K562 (cell line): Measurements from ENCODE around the gene LNPEP. TPM values are rescaled to one million over a fixed set of nuclear protein-coding genes. Genes with fewer than 3 reads are reported as not detected.
A peak's percentile ranks its signal among the peaks of the same experiment; 100 is the strongest.

Source experiments
- CREB5 ChIP-seq: fragments of 250-450 bp; sonication (Bioruptor Pico); IDR thresholded peaks from 2 replicates; pipeline ENCODE4 v1.5.0; 2020; ENCODE audit warnings: mild to moderate bottlenecking
- CSDE1 ChIP-seq, 2 experiments: fragments of 450-650 bp; IDR thresholded peaks; 2 replicates each; pipeline ENCODE4 v1.6.1; 2016; ENCODE audit warnings: mild to moderate bottlenecking in 1 of 2
- E2F1 ChIP-seq: sonication (generic); formaldehyde crosslinking; IDR thresholded peaks from 2 replicates; pipeline ENCODE4 v1.8.1; 2023; ENCODE audit warnings: mild to moderate bottlenecking, missing genetic modification reagents, moderate library complexity
- E2F4 ChIP-seq: sonication (generic); formaldehyde crosslinking; IDR thresholded peaks from 2 replicates; pipeline ENCODE4 v1.8.0; 2022; ENCODE audit warnings: mild to moderate bottlenecking, low read depth, missing genetic modification reagents
- EP300 ChIP-seq: IDR thresholded peaks from 2 replicates; pipeline ENCODE4 v1.6.1; 2012; ENCODE audit warnings: low read length, improper control_type of control experiment
- HCFC1 ChIP-seq: IDR thresholded peaks from 2 replicates; pipeline ENCODE4 v1.6.1; 2012; ENCODE audit warnings: low read depth, low read length, improper control_type of control experiment
- KLF6 ChIP-seq: fragments of 250-450 bp; sonication (Bioruptor Pico); IDR thresholded peaks from 2 replicates; pipeline ENCODE4 v1.4.0; 2020; ENCODE audit warnings: mild to moderate bottlenecking, moderate library complexity, borderline replicate concordance
- LCOR ChIP-seq: sonication (generic); formaldehyde crosslinking; IDR thresholded peaks from 2 replicates; pipeline ENCODE4 v1.8.0; 2022; ENCODE audit warnings: mild to moderate bottlenecking, missing genetic modification reagents
- MCM3 ChIP-seq: fragments of 450-650 bp; IDR thresholded peaks from 2 replicates; pipeline ENCODE4 v1.6.1; 2016
- MEIS2 ChIP-seq: fragments of 450-650 bp; IDR thresholded peaks from 2 replicates; pipeline ENCODE4 v1.6.1; 2014; ENCODE audit warnings: mild to moderate bottlenecking; ENCODE audit not compliant: partially characterized antibody
- MITF ChIP-seq: IDR thresholded peaks from 2 replicates; pipeline ENCODE4 v1.6.1; 2014; ENCODE audit warnings: antibody characterized with exemption
- MLLT1 ChIP-seq, 2 experiments: fragments of 450-650 bp; IDR thresholded peaks; 2 replicates each; pipeline ENCODE4 v1.6.1; 2016
- ZNF165 ChIP-seq: fragments of 250-450 bp; sonication (Bioruptor Pico); IDR thresholded peaks from 2 replicates; pipeline ENCODE4 v1.4.0; 2020; ENCODE audit warnings: borderline replicate concordance
- ZNF3 ChIP-seq: fragments of 250-450 bp; sonication (Bioruptor Pico); IDR thresholded peaks from 2 replicates; pipeline ENCODE4 v1.5.0; 2021; ENCODE audit warnings: mild to moderate bottlenecking, moderate library complexity
- ZNF449 ChIP-seq: fragments of 250-450 bp; sonication (Bioruptor Pico); IDR thresholded peaks from 2 replicates; pipeline ENCODE4 v1.8.0; 2022; ENCODE audit warnings: moderate library complexity, mild to moderate bottlenecking, inconsistent platforms
- ZNF511 ChIP-seq: sonication (generic); formaldehyde crosslinking; IDR thresholded peaks from 2 replicates; pipeline ENCODE4 v1.8.0; 2022; ENCODE audit warnings: mild to moderate bottlenecking, missing genetic modification reagents
- ZNF589 ChIP-seq: fragments of 200-800 bp; sonication (Bioruptor generic); IDR thresholded peaks from 2 replicates; pipeline ENCODE4 v1.6.1; 2016; ENCODE audit warnings: low read depth, missing genetic modification characterization, missing compliant biosample characterization
- ZNF668 ChIP-seq: fragments of 250-450 bp; sonication (Bioruptor Pico); IDR thresholded peaks from 2 replicates; pipeline ENCODE4 v1.8.0; 2022; ENCODE audit warnings: mild to moderate bottlenecking, inconsistent platforms
- ZNF696 ChIP-seq: fragments of 250-450 bp; sonication (Bioruptor Pico); conservative IDR thresholded peaks from 2 replicates; pipeline ENCODE4 v1.4.0; 2020; ENCODE audit warnings: mild to moderate bottlenecking, moderate library complexity
- ZNF764 ChIP-seq: fragments of 250-450 bp; sonication (Bioruptor Pico); IDR thresholded peaks from 2 replicates; pipeline ENCODE4 v1.4.0; 2020; ENCODE audit warnings: low read depth, mild to moderate bottlenecking, moderate library complexity
- ZSCAN29 ChIP-seq: fragments of 450-650 bp; IDR thresholded peaks from 2 replicates; pipeline ENCODE4 v1.6.1; 2017
- polyA plus RNA-seq, 8 experiments: library from polyadenylated mRNA; depleted of rRNA in 4 of 8; stranded (reverse) in 5 of 8; unstranded in 3 of 8; fragments of >200 nt; fragmentation: Nextera tagmentation in 2 of 8; fragmentation: Illumina TruSeq in 1 of 8; extraction: Ambion mirVana in 2 of 8; extraction: Trizol in 1 of 8; gene quantifications; 2 replicates each; pipeline versions ENCODE4 v1.2.1 to v1.2.3, GENCODE V29; 2011 to 2014; ENCODE audit warnings: inconsistent platforms in 1 of 8, missing spikeins in 1 of 8
- total RNA-seq, 7 experiments: library from RNA; depleted of rRNA in 6 of 7; stranded (reverse); fragments of >200 nt in 6 of 7; fragmentation: Illumina TruSeq in 2 of 7; extraction: Trizol in 2 of 7; gene quantifications; 2 replicates each; pipeline versions ENCODE4 v1.2.1 to v1.2.3, GENCODE V29; 2011 to 2021; ENCODE audit warnings: low replicate concordance in 1 of 7

Gene LNPEP
- total and polyA plus RNA-seq, 9 of the 15 experiments (the other 6 are each of a cell fraction or from before 2014, with no cell fraction given) = 2.6 to 27.9 (median 11.2) TPM

GRCh38 chr5:96930058-96930457 lies 5.8 kb upstream of the LNPEP start (continued):
- TF ChIP-seq MITF = no peak
- no peak for TF ChIP-seq MCM3
- TF ChIP-seq ZNF165 (CRISPR knock-in tag) = no peak
- TF ChIP-seq MLLT1 (IDR thresholded peaks at IDR 0.05) = no peak
- no peak for TF ChIP-seq ZSCAN29
- TF ChIP-seq MEIS2 = peak; percentile 24
- no peak for TF ChIP-seq CREB5 (CRISPR knock-in tag)
- TF ChIP-seq ZNF3 (CRISPR knock-in tag) = no peak
- peak; percentile 76 for TF ChIP-seq EP300
- no peak for TF ChIP-seq ZNF668 (CRISPR knock-in tag)
- no peak for TF ChIP-seq E2F4 (CRISPR knock-in tag)
- TF ChIP-seq E2F1 (CRISPR knock-in tag) = no peak
- TF ChIP-seq ZNF696 = no peak
- no peak for TF ChIP-seq LCOR
- TF ChIP-seq ZNF449 = no peak
- no peak for TF ChIP-seq KLF6 (CRISPR knock-in tag)
- TF ChIP-seq ZNF511 (CRISPR knock-in tag) = no peak
- no peak for TF ChIP-seq ZNF589 (CRISPR knock-in tag)
- no peak for TF ChIP-seq CSDE1 (IDR thresholded peaks at IDR 0.05)
- no peak for TF ChIP-seq HCFC1
- no peak for TF ChIP-seq ZNF764 (CRISPR knock-in tag)
